ENCODE measurements around the gene FLVCR2.
"Not testable (repeated sequence)": the region's sequence is repeated elsewhere in the genome, so short reads cannot be mapped to it uniquely, and the experiment has no call there.

The FLVCR2 gene

DNA sequence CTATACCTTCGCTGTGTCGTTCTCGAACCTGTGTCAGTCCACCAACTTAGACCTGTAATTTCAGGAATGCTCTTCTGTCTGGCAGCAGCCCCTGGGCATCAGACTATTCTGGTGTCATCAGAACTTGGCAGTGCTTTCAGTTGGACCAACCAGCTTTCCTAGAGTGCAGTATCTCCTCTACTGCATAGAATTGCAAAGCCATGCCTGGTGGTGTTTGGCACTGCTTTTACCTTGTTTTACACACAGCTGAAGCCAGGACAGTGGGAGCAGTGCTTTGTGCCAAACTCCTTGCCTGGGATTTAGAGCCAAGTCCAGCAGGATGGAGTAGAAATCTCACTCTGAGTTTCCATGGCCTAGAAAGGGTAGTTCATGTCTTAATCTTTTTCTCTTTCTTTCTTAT, 1.5 kb downstream of the FLVCR2 start:
- H3K4me3 ChIP-seq (ENCODE audit: low read depth, low read length): no peak overlapping the region
- TF ChIP-seq, protein P1, sequence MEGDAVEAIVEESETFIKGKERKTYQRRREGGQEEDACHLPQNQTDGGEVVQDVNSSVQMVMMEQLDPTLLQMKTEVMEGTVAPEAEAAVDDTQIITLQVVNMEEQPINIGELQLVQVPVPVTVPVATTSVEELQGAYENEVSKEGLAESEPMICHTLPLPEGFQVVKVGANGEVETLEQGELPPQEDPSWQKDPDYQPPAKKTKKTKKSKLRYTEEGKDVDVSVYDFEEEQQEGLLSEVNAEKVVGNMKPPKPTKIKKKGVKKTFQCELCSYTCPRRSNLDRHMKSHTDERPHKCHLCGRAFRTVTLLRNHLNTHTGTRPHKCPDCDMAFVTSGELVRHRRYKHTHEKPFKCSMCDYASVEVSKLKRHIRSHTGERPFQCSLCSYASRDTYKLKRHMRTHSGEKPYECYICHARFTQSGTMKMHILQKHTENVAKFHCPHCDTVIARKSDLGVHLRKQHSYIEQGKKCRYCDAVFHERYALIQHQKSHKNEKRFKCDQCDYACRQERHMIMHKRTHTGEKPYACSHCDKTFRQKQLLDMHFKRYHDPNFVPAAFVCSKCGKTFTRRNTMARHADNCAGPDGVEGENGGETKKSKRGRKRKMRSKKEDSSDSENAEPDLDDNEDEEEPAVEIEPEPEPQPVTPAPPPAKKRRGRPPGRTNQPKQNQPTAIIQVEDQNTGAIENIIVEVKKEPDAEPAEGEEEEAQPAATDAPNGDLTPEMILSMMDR (IDR thresholded peaks at IDR 0.05; ENCODE audit: control insufficient read depth, extremely low read depth, insufficient read depth): no peak

DNA sequence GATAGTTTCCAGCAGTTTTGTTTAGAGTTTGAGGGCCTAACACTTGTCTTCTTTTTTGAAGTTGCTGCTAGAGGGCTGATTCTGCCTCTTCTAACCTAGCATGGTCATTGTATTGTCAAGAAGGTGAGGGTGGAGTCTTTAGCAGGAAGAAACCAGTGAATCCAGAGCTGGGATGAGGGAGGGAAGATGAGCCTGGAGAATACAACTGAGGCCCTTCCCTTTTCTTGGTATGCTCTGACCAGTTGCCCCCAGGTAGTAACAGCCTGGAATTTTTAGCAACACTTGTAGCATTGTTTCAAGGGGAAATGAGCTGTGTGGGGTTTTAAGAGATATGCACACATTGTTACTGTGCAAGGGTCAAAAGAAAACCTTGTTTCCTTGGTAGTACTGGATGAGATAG, 9.0 kb downstream of the FLVCR2 start:
- TF ChIP-seq, protein P1 (IDR thresholded peaks at IDR 0.05; ENCODE audit: control insufficient read depth, extremely low read depth, insufficient read depth): no peak
- no peak for DNase-seq (ENCODE audit: low read depth)
- no peak overlapping the region for H3K4me3 ChIP-seq (ENCODE audit: low read depth, low read length)

More for the DNA sequence above, 1.5 kb downstream of the FLVCR2 start:
- no peak for DNase-seq (ENCODE audit: low read depth)

DNA sequence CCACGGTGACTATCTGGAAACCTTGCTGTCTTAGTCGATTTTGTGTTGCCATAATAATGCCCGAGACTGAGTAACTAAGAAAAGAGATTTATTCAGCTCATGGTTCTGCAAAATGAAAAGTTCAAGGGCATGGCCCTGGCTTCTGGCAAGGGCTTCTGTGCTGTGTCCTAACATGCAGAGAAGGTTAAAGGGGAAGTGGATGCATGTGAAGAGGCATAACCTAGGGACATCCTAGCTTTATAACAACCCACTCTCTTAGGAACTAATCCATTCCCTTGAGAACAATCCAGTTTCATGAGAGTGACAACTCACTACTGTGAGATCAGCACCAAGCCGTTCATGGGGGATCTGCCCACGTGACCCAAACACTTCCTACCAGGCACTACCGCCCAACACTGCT, 11.5 kb downstream of the FLVCR2 start:
- no peak for DNase-seq (ENCODE audit: low read depth)
- TF ChIP-seq, protein P1 (IDR thresholded peaks at IDR 0.05; ENCODE audit: control insufficient read depth, extremely low read depth, insufficient read depth): no peak
- H3K4me3 ChIP-seq (ENCODE audit: low read depth, low read length): no peak overlapping the region

DNA sequence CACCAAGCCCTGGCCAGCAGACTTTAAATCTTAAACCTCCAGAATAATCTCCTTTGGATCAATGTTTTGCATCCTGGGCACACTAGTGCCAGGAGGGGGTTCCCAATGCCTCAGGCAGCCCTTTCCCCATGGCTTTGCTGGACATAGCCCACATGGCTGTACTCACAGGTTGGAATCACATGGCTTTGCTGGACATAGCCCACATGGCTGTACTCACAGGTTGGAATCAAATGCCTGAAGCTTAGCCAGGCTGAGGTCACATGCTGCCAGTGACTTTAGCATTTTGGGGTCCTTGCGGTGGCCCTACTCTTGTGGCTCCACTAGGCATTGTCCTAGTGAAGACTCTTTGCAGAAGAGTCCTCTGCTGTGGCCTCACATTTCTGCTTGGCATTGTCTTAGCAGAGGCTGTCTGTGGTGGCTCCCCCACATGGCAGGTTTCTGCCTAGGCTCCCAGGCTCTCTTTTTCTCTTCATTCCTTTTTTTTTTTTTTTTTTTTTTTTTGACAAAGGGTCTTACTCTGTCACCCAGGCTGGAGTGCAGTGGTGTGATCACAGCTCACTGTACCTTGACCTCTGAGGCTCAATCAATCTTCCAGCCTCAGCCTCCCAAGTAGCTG, 13.0 kb downstream of the FLVCR2 start:
- TF ChIP-seq, protein P1 (IDR thresholded peaks at IDR 0.05; ENCODE audit: control insufficient read depth, extremely low read depth, insufficient read depth): no peak
- no peak for DNase-seq (ENCODE audit: low read depth)
- H3K4me3 ChIP-seq (ENCODE audit: low read depth, low read length): no peak overlapping the region

DNA sequence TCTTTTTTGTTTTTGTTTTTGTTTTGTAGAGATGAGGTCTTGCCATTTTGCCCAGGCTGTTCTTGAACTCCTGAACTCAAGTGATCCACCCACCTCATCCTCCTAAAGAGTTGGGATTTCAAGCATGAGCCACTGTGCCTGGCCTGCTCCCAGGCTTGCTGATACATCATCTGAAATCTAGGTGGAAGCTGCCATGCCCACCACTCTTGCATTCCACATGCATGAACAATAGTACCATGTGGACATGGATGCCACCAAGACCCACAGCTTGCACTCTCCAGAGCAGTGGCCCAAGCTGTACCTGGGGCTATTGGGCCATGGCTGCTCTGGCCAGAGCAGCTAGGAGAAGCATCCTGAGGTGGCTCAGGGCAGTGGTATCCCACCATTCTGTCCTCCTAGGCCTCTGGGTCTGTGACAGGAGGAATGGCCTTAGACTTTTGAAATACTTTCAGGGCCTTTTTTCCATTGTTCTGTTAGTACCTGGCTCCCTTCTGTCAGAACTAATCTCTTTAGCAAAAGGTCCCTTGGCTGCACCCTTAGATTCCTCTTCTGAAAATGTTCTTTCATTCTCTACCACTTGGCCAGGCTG, 13.7 kb downstream of the FLVCR2 start:
- no peak for DNase-seq (ENCODE audit: low read depth)
- H3K4me3 ChIP-seq (ENCODE audit: low read depth, low read length): no peak overlapping the region
- TF ChIP-seq, protein P1 (IDR thresholded peaks at IDR 0.05; ENCODE audit: control insufficient read depth, extremely low read depth, insufficient read depth): no peak

DNA sequence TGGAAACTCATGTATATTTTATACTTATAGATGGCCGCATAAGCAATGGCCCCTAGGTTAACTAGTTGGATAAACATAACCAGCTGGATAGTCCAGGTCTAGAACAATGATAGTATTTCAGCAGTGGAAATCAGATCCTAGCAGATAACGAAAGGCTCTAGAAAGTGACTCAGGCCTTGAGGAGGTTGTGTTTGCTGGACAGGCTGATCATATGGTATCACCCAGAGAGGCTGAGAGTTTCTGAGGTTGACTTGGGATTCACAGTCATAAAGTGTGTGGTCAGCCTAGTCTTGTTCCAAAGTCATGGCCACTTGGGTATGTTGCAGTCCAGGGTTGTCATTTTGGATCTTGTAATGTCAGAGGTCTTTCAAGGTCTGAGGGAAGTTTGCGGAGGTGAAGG, 16.8 kb downstream of the FLVCR2 start:
- TF ChIP-seq, protein P1 (IDR thresholded peaks at IDR 0.05; ENCODE audit: control insufficient read depth, extremely low read depth, insufficient read depth): no peak
- no peak overlapping the region for H3K4me3 ChIP-seq (ENCODE audit: low read depth, low read length)
- no peak for DNase-seq (ENCODE audit: low read depth)

DNA sequence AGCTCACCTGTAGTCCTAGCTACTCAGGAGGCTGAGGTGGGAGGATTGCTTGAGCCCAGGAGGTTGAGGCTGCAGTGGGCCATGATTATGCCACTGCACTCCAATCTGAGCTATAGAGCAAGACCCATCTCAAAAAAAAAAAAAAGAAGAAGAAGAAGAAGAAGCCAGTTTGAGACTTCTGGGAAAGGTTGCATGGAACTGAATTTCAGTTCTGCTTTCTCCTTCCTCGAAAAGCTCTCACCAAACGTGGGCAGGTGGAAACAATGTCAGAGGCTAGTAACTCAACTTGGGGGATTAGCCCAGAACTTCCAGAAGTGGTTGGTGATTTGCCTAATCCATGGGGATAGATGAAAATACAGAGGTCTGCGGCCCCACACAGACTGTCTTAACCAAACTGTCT, 18.7 kb downstream of the FLVCR2 start:
- no peak for DNase-seq (ENCODE audit: low read depth)
- TF ChIP-seq, protein P1 (IDR thresholded peaks at IDR 0.05; ENCODE audit: control insufficient read depth, extremely low read depth, insufficient read depth): no peak
- no peak overlapping the region for H3K4me3 ChIP-seq (ENCODE audit: low read depth, low read length)

DNA sequence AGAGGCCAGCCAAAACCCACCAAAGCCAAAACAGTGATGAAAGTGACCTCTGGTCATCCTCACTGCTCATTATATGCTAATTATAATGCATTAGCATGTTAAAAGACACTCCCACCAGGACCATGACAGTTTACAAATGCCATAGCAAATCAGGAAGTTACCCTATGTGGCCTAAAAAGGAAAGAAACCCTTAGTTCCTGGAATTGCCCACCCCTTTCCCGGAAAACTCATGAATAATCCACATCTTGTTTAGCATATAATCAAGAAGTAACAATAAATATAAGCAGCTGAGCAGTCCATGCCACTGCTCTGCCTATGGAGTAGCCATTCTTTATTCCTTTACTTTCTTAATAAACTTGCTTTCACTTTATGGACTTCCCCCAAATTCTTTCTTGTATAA, 21.7 kb downstream of the FLVCR2 start:
- DNase-seq (ENCODE audit: low read depth): not testable (repeated sequence)

DNA sequence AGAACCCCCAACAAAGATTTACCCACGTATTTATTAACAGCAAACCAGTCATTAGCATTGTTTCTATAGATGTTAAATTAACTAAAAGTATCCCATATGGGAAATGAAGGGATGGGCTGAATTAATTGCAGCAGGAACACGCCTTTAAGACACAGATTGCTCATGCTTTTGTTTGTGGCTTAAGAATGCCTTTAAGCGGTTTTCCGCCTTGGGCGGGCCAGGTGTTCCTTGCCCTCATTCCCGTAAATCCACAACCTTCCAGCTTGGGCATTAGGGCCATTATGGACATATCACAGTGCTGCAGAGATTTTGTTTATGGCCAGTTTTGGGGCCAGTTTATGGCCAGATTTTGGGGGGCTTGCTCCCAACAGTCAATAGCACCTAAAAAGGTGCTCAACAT, 22.6 kb downstream of the FLVCR2 start:
- H3K4me3 ChIP-seq (ENCODE audit: low read depth, low read length); DNase-seq (ENCODE audit: low read depth): not testable (repeated sequence)

More for the DNA sequence above, 21.7 kb downstream of the FLVCR2 start:
- not testable (repeated sequence) for H3K4me3 ChIP-seq (ENCODE audit: low read depth, low read length)
